Measurements from ENCODE around the gene DLG1. TPM values are rescaled to one million over a fixed set of nuclear protein-coding genes. Genes with fewer than 3 reads are reported as not detected.

DLG1 gene
- total and polyA plus RNA-seq, 9 of the 15 experiments (the other 6 are each of a cell fraction or from before 2014, with no cell fraction given): 9.4 to 63.5 (median 43.6) TPM

DNA sequence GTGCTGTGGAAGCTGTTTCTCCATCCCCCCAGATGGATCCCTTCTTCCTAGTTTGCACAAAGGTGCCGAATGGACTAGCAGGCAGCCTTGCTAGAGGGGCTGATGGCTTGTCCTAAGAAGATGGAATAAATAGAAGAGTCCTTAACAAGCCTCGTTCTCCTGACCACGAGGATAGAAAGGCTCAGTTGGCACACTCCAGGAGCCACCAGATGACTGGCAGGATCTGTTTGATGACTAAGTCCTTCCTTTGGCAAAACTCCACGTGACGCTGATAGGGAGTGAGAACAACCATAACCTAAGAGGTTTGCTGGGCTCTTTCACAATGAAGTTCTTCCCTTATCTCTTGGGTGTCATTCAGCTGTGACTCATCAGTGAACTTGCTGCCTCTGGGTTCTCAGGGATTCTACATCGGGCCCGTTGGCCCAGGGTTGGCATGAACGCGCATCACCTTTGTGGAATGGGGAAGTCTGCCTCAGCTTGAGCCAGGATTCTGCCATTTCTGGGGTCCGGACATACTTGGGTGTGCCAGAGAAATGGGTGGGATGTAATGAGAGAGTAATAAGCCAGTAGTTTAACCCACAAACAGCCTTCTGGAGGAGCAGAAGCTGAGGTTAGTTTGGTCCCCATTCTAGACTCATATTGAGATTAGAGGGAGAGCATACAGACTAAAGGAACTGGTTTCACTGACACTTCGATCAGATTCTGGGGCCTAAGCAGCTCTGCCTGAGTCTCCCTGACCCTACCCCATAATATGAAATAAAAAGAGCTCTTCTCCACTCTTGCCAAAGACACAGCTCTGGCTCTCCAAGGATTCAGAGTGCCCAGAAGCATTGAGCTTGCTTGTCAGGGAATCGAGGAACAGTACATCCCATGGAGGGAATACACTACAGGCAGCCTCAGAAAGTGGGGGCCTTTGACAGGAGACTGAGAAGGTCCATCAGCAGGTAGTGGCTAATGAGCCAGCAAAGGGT lies 266.8 kb downstream of the DLG1 start (continued):
- TF ChIP-seq, protein P1, sequence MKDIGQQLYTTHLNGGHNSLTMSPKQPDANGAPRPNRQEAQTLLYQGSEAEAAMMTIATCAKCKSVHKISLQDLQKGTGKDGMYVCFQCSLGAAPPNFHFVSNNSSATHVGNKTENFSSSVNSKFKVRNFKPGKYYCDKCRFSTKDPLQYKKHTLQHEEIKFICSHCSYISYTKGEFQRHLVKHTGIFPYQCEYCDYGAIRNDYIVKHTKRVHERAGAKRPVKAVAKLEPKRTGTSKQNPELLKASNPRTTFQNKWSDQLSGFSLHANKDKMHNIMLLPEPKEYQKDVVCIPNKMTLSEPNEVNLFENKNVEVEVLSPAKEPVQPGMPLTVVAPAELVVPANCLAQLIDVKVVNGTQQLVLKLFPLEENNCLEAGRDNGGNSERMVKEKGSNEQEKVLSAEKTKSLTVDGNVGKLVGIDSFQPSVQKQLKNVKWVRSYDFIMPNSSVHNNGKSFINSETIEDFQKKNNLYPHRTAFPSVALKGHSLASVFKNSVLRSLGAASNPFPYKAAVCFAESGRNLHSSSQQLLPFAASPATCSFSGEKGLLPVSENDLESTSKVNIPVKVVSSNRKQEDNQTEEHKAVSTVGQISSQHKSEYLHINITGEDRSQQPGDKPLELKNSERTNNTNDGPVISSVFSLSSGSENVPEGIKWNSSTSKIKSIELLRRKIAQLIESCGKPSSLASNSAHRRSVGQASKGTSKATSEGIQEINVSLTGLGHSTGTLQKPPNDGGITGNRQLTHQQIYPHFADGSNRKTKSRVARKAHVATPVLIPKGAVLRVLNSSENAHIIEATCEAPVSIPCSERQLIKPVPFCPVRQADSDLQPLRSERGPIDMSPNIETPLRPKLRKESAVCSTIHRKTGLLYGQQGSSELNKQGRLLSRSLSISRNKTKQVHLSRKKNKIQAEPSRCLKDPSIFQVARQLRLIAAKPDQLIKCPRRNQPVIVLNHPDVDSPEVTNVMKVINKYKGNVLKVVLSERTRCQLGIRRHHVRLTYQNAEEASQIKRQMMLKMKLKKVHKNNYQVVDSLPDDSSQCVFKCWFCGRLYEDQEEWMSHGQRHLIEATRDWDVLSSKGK (CRISPR knock-in tag; IDR thresholded peaks at IDR 0.05): no peak
- TF ChIP-seq ZNF644 (tag; IDR thresholded peaks at IDR 0.05; ENCODE audit: low read depth) (peak; percentile 82; the same call in 1 of the 2 replicates), NFE2 (IDR thresholded peaks at IDR 0.05; ENCODE audit: low read depth) (peak; percentile 77), EP300 (IDR thresholded peaks at IDR 0.05; ENCODE audit: low read length) (peak; percentile 86), TCF3 (CRISPR knock-in tag; IDR thresholded peaks at IDR 0.05) (peak; percentile 70), CBX3 (IDR thresholded peaks at IDR 0.05; ENCODE audit: borderline replicate concordance in 1 of 2, low read length in 2 of 2) (peak in 1 of 2 experiments; percentile 74; a peak in 1 of 3 replicates), POLR2H (tag; IDR thresholded peaks at IDR 0.05; ENCODE audit: low read depth) (no peak), THRAP3 (IDR thresholded peaks at IDR 0.05; ENCODE audit: borderline replicate concordance) (no peak), TCFL5 (CRISPR knock-in tag; conservative IDR thresholded peaks at IDR 0.05) (no peak), CHCHD3 (CRISPR knock-in tag; IDR thresholded peaks at IDR 0.05) (no peak), CCNT2 (IDR thresholded peaks at IDR 0.05; ENCODE audit: borderline replicate concordance, extremely low read depth, insufficient read length, low read depth, low read length) (peak; percentile 74), SMARCE1 (IDR thresholded peaks at IDR 0.05) (peak; percentile 99), SMAD4 (CRISPR knock-in tag; conservative IDR thresholded peaks at IDR 0.05) (no peak), PHB2 (IDR thresholded peaks at IDR 0.05; ENCODE audit: low read depth) (no peak), ZNF586 (CRISPR knock-in tag; conservative IDR thresholded peaks at IDR 0.05) (no peak), SREBF1 (IDR thresholded peaks at IDR 0.05; ENCODE audit: borderline replicate concordance, low read depth, low read length) (no peak)
- TF ChIP-seq, protein P2, sequence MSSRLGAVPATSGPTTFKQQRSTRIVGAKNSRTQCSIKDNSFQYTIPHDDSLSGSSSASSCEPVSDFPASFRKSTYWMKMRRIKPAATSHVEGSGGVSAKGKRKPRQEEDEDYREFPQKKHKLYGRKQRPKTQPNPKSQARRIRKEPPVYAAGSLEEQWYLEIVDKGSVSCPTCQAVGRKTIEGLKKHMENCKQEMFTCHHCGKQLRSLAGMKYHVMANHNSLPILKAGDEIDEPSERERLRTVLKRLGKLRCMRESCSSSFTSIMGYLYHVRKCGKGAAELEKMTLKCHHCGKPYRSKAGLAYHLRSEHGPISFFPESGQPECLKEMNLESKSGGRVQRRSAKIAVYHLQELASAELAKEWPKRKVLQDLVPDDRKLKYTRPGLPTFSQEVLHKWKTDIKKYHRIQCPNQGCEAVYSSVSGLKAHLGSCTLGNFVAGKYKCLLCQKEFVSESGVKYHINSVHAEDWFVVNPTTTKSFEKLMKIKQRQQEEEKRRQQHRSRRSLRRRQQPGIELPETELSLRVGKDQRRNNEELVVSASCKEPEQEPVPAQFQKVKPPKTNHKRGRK (tag; IDR thresholded peaks at IDR 0.05): no peak
- TF ChIP-seq, protein P3, sequence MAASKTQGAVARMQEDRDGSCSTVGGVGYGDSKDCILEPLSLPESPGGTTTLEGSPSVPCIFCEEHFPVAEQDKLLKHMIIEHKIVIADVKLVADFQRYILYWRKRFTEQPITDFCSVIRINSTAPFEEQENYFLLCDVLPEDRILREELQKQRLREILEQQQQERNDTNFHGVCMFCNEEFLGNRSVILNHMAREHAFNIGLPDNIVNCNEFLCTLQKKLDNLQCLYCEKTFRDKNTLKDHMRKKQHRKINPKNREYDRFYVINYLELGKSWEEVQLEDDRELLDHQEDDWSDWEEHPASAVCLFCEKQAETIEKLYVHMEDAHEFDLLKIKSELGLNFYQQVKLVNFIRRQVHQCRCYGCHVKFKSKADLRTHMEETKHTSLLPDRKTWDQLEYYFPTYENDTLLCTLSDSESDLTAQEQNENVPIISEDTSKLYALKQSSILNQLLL (CRISPR knock-in tag; IDR thresholded peaks at IDR 0.05; ENCODE audit: borderline replicate concordance): no peak
- TF ChIP-seq, protein P4, sequence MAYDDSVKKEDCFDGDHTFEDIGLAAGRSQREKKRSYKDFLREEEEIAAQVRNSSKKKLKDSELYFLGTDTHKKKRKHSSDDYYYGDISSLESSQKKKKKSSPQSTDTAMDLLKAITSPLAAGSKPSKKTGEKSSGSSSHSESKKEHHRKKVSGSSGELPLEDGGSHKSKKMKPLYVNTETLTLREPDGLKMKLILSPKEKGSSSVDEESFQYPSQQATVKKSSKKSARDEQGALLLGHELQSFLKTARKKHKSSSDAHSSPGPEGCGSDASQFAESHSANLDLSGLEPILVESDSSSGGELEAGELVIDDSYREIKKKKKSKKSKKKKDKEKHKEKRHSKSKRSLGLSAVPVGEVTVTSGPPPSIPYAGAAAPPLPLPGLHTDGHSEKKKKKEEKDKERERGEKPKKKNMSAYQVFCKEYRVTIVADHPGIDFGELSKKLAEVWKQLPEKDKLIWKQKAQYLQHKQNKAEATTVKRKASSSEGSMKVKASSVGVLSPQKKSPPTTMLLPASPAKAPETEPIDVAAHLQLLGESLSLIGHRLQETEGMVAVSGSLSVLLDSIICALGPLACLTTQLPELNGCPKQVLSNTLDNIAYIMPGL (CRISPR knock-in tag; IDR thresholded peaks at IDR 0.05): no peak
